ENCODE measurements around the gene ADORA1. TPM values are rescaled to one million over a fixed set of nuclear protein-coding genes. Genes with fewer than 3 reads are reported as not detected.

The ADORA1 gene
- total and polyA plus RNA-seq, 2 donors (not counting 3 experiments of a cell fraction or from before 2014, with no cell fraction given), result 0.15 TPM; not detected in 1

- TF ChIP-seq FOS (IDR thresholded peaks at IDR 0.05; ENCODE audit: borderline replicate concordance, insufficient read depth, low read length), result no peak
- TF ChIP-seq CTCF (IDR thresholded peaks at IDR 0.05; ENCODE audit: extremely low read depth in 1 of 2, insufficient read depth in 1 of 2, low read depth in 1 of 2, low read length in 2 of 2), result no peak
- TF ChIP-seq MYC (IDR thresholded peaks at IDR 0.05; ENCODE audit: low read depth, low read length), result no peak
- TF ChIP-seq POLR2AphosphoS5 (IDR thresholded peaks at IDR 0.05; ENCODE audit: insufficient read depth, low read depth, low read length), result no peak
- TF ChIP-seq MAX (IDR thresholded peaks at IDR 0.05; ENCODE audit: insufficient read depth, insufficient read length), result no peak
- TF ChIP-seq POLR2A (IDR thresholded peaks at IDR 0.05; ENCODE audit: low read depth, low read length), result no peak
- no peak for TF ChIP-seq GATA2 (IDR thresholded peaks at IDR 0.05; ENCODE audit: insufficient read depth, insufficient read length, low read depth, low read length)
- no peak for TF ChIP-seq EZH2 (IDR thresholded peaks at IDR 0.05; ENCODE audit: borderline replicate concordance, low read depth, low read length, severe bottlenecking)
- no peak for TF ChIP-seq JUN (IDR thresholded peaks at IDR 0.05; ENCODE audit: borderline replicate concordance, insufficient read depth, insufficient read length, low read depth)
Observed at GRCh38 chr1:203163891-203164635, 36.5 kb downstream of the ADORA1 start.

More at GRCh38 chr1:203163891-203164635, 36.5 kb downstream of the ADORA1 start:
- no TSS peak for BruUV-seq (replicated peaks)
- Histone ChIP-seq H2AFZ (ENCODE audit: low read depth, low read length) (no peak overlapping the region), H3K4me3 (replicated peaks in 1 of 3; ENCODE audit: insufficient read depth in 1 of 3, low read depth in 1 of 3, low read length in 3 of 3) (no peak overlapping the region), H3K79me2 (ENCODE audit: control insufficient read depth, insufficient read depth, low read length) (no peaks in the 10 kb centered on the region), H3K4me1 (ENCODE audit: control insufficient read depth, extremely low read depth, insufficient read depth, low read length) (no peaks in the 10 kb centered on the region), H3K27me3 (ENCODE audit: control insufficient read depth in 2 of 2, insufficient read depth in 2 of 2, low read length in 2 of 2) (peaks cover 3 to 14% of the 10 kb centered on the region in 2 experiments), H3K4me2 (ENCODE audit: insufficient read depth, low read length) (no peak overlapping the region), H3K9me1 (replicated peaks; ENCODE audit: control insufficient read depth, extremely low read depth, insufficient read depth, low read length) (no peaks in the 10 kb centered on the region), H3K9me3 (replicated peaks; ENCODE audit: control insufficient read depth, insufficient read depth, low read length) (no peaks in the 10 kb centered on the region), H3K9ac (replicated peaks; ENCODE audit: extremely low read depth, insufficient read depth, low read length) (no peak overlapping the region), H3K27ac (ENCODE audit: insufficient read depth, low read depth, low read length) (no peak overlapping the region), H3K36me3 (ENCODE audit: control insufficient read depth in 2 of 2, extremely low read depth in 1 of 2, insufficient read depth in 2 of 2, low read length in 2 of 2) (no peaks in the 10 kb centered on the region), H4K20me1 (replicated peaks; ENCODE audit: control insufficient read depth, extremely low read depth, insufficient read depth, low read length) (no peaks in the 10 kb centered on the region)
- ChIA-PET CTCF (interaction anchor here (1.2 to 2.8 kb wide), 2 partner anchors 45 to 52 kb away, joined by 3 to 17 read pairs; no protein-coding TSS in a partner anchor), POLR2A (no interaction called here)
- intact Hi-C loops (cut with micrococcal nuclease), result no loop called here
- dilution Hi-C loops (cut with MboI; ENCODE audit: extremely low pct_ligation_motif_present, low sequenced_read_pairs), result no loop called here
- no peak for FAIRE-seq
- DNase-seq (ENCODE audit: low read depth, low spot score), result no peak
